ENCODE data around the gene PRSS36.
A peak's percentile ranks its signal among the peaks of the same experiment; 100 is the strongest.

Gene PRSS36

DNA sequence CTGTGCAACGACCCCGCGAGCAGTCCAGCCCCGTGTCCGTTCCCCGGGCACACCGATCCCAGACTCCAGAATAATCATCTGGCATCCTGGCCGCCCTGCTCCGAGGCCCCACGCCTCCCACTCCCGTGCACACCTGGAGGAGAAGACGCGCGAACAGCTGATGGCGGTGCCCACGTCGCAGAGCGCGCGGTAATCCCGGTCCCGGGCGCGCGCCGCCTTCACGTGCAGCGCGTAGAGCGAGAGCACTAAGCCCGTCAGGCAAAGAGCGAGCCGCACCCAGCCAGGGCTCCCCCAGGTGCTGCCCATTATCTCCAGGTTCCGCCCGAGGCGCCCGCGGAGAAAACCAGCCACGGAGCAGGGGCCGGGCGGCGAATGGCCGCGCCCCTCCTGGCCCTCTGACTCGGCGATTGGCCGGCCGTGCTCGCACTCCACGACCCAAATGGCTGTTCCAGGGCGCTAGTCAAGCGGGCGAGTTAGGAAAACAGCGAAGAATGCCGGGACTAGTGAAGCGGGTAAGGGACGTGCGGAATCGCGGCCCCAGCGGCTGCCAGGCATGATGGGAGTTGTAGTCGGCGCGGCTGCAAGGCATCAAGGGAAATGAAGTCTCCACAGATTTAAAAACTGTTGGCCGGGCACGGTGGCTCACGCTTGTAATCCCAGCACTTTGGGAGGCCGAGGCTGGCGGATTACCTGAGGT lies 55.3 kb downstream of the PRSS36 start, which contains the start of gene VKORC1:
Gene VKORC1 (minus strand): TSS at position 374 of the 697 bp plus-strand sequence. CDS start 68 bp downstream, at position 306.
- DNase-seq = peak; percentile 94

DNA sequence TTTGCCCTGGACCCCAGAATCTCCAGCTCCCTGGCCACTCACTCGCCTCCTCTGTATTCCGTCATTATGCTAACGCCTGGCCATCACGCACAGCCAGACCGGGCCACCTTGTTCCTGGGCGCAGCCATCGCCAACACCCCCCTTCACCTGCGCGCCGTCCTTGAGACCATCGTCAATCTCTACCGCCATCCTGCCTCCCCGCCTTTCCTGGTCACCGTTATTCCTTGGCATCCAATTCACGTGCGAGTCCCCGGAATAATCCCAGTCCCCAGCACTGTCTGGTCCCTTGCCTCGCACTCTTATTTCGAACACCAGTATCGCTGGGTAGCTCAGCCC lies 55.8 kb downstream of the PRSS36 start:
- no peak for DNase-seq

DNA sequence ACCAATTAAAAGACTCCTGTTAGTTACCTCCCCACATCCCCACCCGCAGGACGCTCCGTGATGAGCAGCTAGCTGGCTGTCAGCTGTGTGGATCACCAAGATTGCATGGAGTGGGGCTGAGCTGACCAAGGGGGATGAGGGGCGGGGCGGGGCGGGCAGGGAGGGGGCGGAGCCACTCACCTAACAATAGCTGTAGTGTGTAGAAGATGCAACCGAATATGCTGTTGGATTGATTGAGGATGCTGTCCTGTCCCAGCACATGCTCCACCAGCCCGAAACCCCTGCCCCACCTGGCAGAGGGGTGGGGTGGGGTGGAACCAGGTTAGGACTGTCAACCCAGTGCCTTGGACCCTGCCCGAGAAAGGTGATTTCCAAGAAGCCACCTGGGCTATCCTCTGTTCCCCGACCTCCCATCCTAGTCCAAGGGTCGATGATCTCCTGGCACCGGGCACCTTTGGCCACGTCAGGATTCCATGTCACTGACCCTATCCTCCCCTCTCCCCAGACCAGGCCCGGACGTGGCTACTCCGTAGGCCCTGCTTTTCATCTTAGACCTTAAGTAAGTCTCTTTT lies 56.6 kb downstream of the PRSS36 start:
- no peak for DNase-seq

DNA sequence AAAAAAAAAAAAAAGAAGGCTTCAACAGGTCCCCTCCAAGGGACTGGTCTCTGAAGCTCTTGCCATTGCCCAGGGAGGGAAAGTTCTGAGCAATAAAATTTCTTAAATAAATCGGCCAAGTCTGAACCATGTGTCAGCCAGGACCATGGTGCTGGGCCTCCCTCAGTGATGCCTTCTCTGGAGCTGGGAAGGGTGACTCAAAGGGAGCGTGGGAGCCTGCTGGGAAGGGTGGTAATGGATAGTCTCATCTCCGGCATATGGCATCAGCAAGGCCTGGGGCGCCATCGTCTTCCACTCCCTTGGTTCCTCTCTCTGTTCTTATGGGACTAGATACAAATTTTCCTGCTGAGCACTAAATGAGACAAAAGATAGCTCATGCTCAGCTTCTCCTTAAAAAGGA lies 57.5 kb downstream of the PRSS36 start:
- DNase-seq = no peak

DNA sequence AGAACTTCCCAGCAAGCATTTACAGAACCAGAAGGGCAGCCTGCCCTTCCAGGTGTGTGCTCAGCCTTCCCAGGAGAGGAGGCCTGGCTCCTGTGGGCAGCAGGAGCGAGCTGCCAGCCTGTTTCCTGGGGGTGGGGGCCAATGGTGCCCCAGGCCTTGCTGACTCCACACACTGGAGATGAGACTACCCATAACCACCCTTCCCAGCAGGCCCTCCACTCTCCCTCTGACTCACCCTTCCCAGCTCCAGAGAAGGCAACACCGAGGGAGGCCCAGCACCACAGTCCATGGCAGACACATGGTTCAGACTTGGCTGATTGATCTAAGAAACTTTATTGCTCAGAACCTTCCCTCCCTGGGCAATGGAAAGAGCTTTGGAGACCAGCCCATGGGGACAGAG lies 59.3 kb downstream of the PRSS36 start:
- no peak for DNase-seq

DNA sequence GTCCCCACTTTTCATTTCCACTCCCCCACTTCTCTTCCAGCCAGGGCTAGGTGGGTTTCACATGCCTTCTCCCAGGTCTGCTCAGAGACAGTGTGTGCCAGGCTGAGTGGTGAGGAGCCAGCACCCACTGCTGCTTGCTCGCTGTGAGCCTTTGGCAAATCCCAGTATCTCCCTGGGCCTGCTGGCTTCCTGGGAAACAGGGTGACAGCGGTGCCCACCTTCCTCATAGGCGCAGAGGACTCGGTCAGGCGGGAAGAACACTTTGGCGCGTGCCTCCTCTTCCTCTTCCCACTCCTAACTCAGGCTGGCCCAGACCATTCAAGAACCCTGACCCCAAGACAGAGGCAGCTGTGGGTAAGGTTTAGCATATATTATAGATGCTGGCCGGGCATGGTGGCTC lies 60.7 kb downstream of the PRSS36 start:
- DNase-seq = no peak

All from NCI-H2171 (cell line).